ENCODE measurements around the gene EIF4G3.

The EIF4G3 gene

DNA sequence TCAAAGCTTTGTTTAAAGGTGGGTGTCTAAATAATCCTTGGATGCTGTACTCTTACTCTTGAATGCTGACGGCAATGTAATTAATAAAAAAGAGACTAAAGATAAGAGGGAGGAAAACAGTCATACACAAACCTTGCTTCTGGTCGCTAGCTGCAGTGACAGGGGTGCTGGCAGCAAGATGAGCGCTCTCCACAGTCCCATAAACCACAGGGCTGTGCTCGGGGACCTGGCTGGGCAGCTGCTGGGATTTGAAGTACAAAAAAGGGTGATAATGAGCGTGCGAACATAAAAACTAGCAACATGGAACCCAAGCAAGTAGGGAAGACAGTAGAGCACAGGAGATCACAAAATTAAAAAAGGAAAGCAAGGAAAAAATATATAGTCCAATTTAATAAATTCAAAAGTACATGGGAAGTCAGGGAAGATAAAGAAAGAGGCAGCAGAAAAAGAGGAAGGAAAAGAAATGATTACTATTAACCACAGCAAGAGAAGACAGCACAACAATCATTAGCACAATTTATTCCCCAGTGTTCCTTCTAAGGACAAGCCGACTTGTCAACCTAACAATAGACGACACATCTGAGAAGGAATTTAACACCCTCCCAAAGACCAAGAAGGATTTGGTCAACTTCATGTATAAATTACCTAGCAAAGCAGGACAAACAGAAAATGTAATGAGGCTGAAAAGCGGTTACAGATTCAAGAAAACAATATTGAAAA is 226.7 kb downstream of the EIF4G3 start:
- peaks cover 8% of the 10 kb centered on the region; the same call in 1 of the 2 replicates for H3K4me1 ChIP-seq (ENCODE audit: insufficient read depth, low read length)
- peaks cover 4% of the 10 kb centered on the region; the same call in 1 of the 2 replicates for H3K36me3 ChIP-seq (ENCODE audit: insufficient read depth, low read depth, low read length)
- H3K27ac ChIP-seq (ENCODE audit: low read length) = no peak overlapping the region
- no peak overlapping the region for H3K4me3 ChIP-seq (ENCODE audit: low read length)
- no peaks in the 10 kb centered on the region for H3K9me3 ChIP-seq (ENCODE audit: insufficient read depth, low read depth, low read length)
- H3K27me3 ChIP-seq (ENCODE audit: insufficient read depth, low read length) = no peaks in the 10 kb centered on the region
- no peak overlapping the region for H3K9ac ChIP-seq (ENCODE audit: low read depth, low read length)

DNA sequence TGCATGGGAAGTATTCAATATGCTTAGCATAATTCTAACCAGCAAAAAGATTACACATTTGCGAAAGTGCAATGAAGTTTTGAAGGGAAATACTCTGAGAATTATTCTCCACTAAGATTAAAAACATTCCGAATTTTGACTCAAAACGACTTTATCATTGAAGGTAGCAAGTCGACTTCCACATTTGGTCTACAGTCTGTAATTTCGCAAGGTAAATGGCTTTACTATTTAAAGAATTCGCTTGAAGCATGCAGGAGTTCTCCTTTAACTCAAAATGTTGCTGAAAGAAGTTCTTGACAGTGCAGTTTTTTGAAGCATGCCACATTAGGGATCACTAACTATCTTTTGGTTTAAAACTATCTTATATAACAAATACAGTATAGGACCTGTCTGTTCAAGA is 228.6 kb downstream of the EIF4G3 start:
- Histone ChIP-seq H3K27me3 (ENCODE audit: insufficient read depth, low read length) (no peaks in the 10 kb centered on the region), H3K4me1 (ENCODE audit: insufficient read depth, low read length) (peaks cover 8% of the 10 kb centered on the region; the same call in 1 of the 2 replicates), H3K4me3 (ENCODE audit: low read length) (no peak overlapping the region)

DNA sequence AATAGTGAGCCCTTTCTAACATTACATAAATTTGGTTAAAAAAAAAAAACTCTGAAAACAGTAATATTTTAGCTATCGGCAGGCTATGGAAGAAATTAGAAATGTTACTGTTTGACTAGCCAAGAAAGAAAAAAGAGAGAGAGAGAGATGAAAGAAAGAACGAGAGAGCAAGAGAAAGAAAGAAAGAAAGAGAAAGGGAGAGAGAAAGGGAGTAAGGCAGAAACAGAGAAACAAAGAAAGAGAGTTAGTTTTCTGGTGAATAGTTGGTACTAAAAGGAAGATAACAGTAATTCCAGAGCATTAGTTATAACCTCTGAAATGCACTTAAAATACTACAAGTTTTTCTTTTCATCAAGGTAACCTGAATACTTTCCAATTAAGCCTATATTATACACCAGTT is 229.3 kb downstream of the EIF4G3 start:
- Histone ChIP-seq H3K27me3 (ENCODE audit: insufficient read depth, low read length) (no peaks in the 10 kb centered on the region), H3K27ac (ENCODE audit: low read length) (no peak overlapping the region), H3K4me3 (ENCODE audit: low read length) (no peak overlapping the region), H3K4me1 (ENCODE audit: insufficient read depth, low read length) (peaks cover 8% of the 10 kb centered on the region; the same call in 1 of the 2 replicates), H3K9ac (ENCODE audit: low read depth, low read length) (no peak overlapping the region), H3K36me3 (ENCODE audit: insufficient read depth, low read depth, low read length) (peaks cover 5% of the 10 kb centered on the region; the same call in 1 of the 2 replicates), H3K9me3 (ENCODE audit: insufficient read depth, low read depth, low read length) (no peaks in the 10 kb centered on the region)

More for the DNA sequence above, 228.6 kb downstream of the EIF4G3 start:
- H3K27ac ChIP-seq (ENCODE audit: low read length) = no peak overlapping the region
- H3K9me3 ChIP-seq (ENCODE audit: insufficient read depth, low read depth, low read length) = no peaks in the 10 kb centered on the region
- no peak overlapping the region for H3K9ac ChIP-seq (ENCODE audit: low read depth, low read length)
- H3K36me3 ChIP-seq (ENCODE audit: insufficient read depth, low read depth, low read length) = peaks cover 4% of the 10 kb centered on the region; the same call in 1 of the 2 replicates

DNA sequence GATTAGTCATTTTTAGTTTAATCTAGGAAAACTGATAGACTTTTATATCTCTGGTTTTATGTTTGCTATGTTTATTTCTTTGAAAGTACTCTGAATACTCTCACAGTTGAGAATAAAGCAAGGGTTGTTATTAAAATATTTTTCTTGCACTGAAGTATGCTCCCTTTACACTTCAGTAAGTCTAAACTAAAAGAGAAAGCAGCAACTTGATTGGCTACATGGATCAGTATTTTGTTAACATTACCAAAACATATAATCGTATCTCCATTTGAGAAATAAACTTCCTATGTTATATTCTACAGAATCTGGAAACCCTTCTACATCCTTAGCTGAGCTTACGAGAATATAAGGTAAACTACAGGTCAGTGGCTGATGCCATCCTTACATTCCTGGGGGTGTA is 240.1 kb downstream of the EIF4G3 start:
- H3K27ac ChIP-seq (ENCODE audit: low read length) = no peak overlapping the region
- no peak overlapping the region for H3K9ac ChIP-seq (ENCODE audit: low read depth, low read length)
- peaks cover 27% of the 10 kb centered on the region for H3K36me3 ChIP-seq (ENCODE audit: insufficient read depth, low read depth, low read length)
- no peak overlapping the region for H3K4me3 ChIP-seq (ENCODE audit: low read length)
- no peaks in the 10 kb centered on the region for H3K27me3 ChIP-seq (ENCODE audit: insufficient read depth, low read length)
- no peaks in the 10 kb centered on the region for H3K9me3 ChIP-seq (ENCODE audit: insufficient read depth, low read depth, low read length)
- peaks cover 10% of the 10 kb centered on the region for H3K4me1 ChIP-seq (ENCODE audit: insufficient read depth, low read length)

DNA sequence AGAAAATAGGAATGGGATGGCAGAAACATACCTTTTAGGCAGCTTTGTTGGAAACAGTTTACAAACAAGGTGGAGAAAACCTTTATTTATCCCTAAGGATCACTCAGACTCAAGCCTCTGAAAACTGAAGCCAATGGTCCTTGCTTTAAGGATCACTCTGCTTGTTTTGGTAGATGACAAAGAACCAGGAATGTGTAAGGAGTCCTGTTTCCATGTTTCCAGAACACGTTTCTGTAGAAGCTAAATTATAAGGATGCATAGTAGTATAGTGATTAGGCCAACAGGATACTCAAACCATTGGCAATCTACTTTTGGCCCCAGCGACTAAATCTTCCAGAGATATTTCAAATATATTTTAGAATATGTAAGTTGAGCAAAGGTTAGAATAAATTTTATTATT is 240.5 kb downstream of the EIF4G3 start:
- peaks cover 23% of the 10 kb centered on the region for H3K36me3 ChIP-seq (ENCODE audit: insufficient read depth, low read depth, low read length)
- H3K4me3 ChIP-seq (ENCODE audit: low read length) = no peak overlapping the region
- peaks cover 10% of the 10 kb centered on the region for H3K4me1 ChIP-seq (ENCODE audit: insufficient read depth, low read length)
- no peak overlapping the region for H3K27ac ChIP-seq (ENCODE audit: low read length)
- H3K9me3 ChIP-seq (ENCODE audit: insufficient read depth, low read depth, low read length) = no peaks in the 10 kb centered on the region
- H3K27me3 ChIP-seq (ENCODE audit: insufficient read depth, low read length) = no peaks in the 10 kb centered on the region
- no peak overlapping the region for H3K9ac ChIP-seq (ENCODE audit: low read depth, low read length)

DNA sequence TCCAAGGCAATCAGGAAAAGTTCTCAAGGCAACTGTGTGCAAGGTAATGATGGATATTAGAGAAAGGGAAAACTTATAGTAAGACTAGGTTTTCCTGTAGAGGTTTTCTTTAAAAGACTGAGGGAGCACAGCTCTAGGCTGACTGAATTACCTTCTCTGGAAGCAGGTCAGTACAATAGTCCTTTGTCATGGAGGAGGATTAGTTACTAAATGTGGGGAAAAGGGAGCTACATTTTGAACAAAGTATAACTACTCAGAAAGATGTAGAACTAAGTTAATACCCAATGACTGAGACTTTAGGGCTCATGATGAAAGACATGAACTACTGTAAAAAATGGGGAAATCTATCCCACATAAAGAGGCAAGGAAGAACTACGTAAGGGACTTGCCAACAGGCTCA is 241.0 kb downstream of the EIF4G3 start:
- peaks cover 10% of the 10 kb centered on the region for H3K4me1 ChIP-seq (ENCODE audit: insufficient read depth, low read length)
- no peak overlapping the region for H3K4me3 ChIP-seq (ENCODE audit: low read length)
- no peak overlapping the region for H3K27ac ChIP-seq (ENCODE audit: low read length)
- H3K9me3 ChIP-seq (ENCODE audit: insufficient read depth, low read depth, low read length) = no peaks in the 10 kb centered on the region
- peaks cover 18% of the 10 kb centered on the region; the same call in 1 of the 2 replicates for H3K36me3 ChIP-seq (ENCODE audit: insufficient read depth, low read depth, low read length)
- no peaks in the 10 kb centered on the region for H3K27me3 ChIP-seq (ENCODE audit: insufficient read depth, low read length)
- H3K9ac ChIP-seq (ENCODE audit: low read depth, low read length) = no peak overlapping the region

DNA sequence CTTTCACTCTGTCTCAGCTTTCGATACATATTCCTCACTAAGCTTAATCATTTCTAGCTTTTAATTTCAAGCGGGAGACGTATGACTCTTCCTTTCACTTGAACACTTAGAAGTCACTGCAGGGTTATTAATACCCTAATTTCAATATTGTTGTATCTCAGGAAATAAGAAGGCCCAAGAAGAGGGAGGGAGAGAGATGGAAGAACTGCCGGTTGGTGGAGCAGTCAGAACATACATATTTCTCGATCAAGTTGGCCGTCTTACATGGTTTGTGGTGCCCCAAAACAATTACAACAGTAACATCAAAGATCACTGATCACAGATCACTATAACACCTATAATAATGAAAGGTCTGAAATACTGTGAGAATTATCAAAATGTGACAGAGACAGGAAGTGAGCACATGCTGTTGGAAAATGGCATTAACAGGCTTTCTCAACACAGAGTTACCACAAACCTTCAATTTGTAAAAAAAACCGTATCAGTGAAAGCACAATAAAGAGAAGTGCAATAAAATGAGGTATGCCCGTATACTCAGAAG is 244.2 kb downstream of the EIF4G3 start:
- no peak overlapping the region for H3K9ac ChIP-seq (ENCODE audit: low read depth, low read length)
- H3K4me1 ChIP-seq (ENCODE audit: insufficient read depth, low read length) = peaks cover 10% of the 10 kb centered on the region
- peaks cover 11% of the 10 kb centered on the region for H3K36me3 ChIP-seq (ENCODE audit: insufficient read depth, low read depth, low read length)
- no peaks in the 10 kb centered on the region for H3K27me3 ChIP-seq (ENCODE audit: insufficient read depth, low read length)
- no peaks in the 10 kb centered on the region for H3K9me3 ChIP-seq (ENCODE audit: insufficient read depth, low read depth, low read length)
- H3K27ac ChIP-seq (ENCODE audit: low read length) = no peak overlapping the region
- no peak overlapping the region for H3K4me3 ChIP-seq (ENCODE audit: low read length)

DNA sequence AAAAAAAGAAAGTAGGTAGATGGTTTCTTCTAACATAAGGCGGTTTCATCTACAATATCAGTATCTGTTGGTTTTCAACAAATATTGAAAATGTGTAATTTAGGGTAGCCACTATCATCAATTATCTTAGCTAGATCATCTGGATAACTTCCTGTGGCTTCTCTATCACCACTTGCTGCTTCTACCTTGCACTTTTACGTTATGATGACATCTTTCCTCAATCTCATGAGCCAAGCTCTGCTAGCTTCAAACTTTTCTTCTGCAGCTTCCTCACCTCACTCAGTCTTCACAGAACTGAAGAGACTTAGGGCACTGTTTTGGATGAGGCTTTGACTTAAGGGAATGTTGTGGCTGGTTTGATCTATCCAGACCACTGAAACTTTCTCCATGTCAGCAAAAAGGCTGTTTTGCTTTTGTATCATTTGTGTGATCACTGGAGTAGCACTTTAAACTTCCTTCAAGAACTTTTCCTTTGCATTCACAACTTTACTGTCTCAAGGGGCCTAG is 244.7 kb downstream of the EIF4G3 start:
- peaks cover 11% of the 10 kb centered on the region for H3K36me3 ChIP-seq (ENCODE audit: insufficient read depth, low read depth, low read length)
- H3K9me3 ChIP-seq (ENCODE audit: insufficient read depth, low read depth, low read length) = no peaks in the 10 kb centered on the region
- no peak overlapping the region for H3K27ac ChIP-seq (ENCODE audit: low read length)
- no peak overlapping the region for H3K9ac ChIP-seq (ENCODE audit: low read depth, low read length)
- peaks cover 10% of the 10 kb centered on the region for H3K4me1 ChIP-seq (ENCODE audit: insufficient read depth, low read length)
- H3K4me3 ChIP-seq (ENCODE audit: low read length) = no peak overlapping the region
- no peaks in the 10 kb centered on the region for H3K27me3 ChIP-seq (ENCODE audit: insufficient read depth, low read length)

DNA sequence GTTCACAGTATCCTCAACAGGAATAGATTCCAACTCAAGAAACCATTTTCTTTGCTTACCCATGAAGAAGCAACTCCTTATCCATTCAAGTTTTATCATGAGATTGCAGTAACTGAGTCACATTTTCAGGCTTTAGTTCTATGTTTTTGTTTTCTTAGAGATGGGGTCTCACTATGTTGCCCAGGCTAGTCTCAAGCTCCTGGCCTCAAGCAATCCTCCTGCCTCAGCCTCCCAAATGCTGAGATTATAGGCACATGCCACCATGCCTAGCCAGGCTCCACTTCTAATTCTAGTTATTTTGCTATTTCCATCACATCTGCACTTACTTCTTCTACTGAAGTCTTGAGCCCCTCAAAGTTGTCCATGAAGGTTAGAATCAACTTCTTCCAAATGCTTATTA is 246.3 kb downstream of the EIF4G3 start:
- no peaks in the 10 kb centered on the region for H3K27me3 ChIP-seq (ENCODE audit: insufficient read depth, low read length)
- no peaks in the 10 kb centered on the region for H3K9me3 ChIP-seq (ENCODE audit: insufficient read depth, low read depth, low read length)
- H3K9ac ChIP-seq (ENCODE audit: low read depth, low read length) = no peak overlapping the region
- no peak overlapping the region for H3K27ac ChIP-seq (ENCODE audit: low read length)
- H3K4me1 ChIP-seq (ENCODE audit: insufficient read depth, low read length) = peaks cover under 1% of the 10 kb centered on the region; the same call in 1 of the 2 replicates
- no peak overlapping the region for H3K4me3 ChIP-seq (ENCODE audit: low read length)
- H3K36me3 ChIP-seq (ENCODE audit: insufficient read depth, low read depth, low read length) = peaks cover 11% of the 10 kb centered on the region

DNA sequence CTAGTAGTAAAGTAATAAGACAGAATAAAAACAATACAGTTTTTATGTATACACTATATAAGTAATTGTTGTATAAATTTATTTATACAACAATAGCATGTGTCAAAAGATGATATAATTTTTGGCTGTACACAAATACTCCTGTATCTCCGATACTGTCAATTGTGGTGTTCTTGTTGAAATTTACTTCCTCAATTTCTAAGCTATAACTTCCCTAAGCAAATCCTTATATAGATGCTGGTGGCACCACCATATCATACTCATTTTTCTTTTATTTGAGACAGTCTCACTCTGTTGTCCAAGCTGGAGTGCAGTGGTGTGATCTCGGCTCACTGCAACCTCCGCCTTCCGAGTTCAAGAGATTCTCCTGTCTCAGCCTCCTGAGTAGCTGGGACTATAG is 248.6 kb downstream of the EIF4G3 start:
- no peak overlapping the region for H3K9ac ChIP-seq (ENCODE audit: low read depth, low read length)
- H3K27ac ChIP-seq (ENCODE audit: low read length) = no peak overlapping the region
- H3K36me3 ChIP-seq (ENCODE audit: insufficient read depth, low read depth, low read length) = peaks cover 7% of the 10 kb centered on the region; the same call in 1 of the 2 replicates
- H3K4me1 ChIP-seq (ENCODE audit: insufficient read depth, low read length) = no peaks in the 10 kb centered on the region
- no peaks in the 10 kb centered on the region for H3K9me3 ChIP-seq (ENCODE audit: insufficient read depth, low read depth, low read length)
- no peaks in the 10 kb centered on the region for H3K27me3 ChIP-seq (ENCODE audit: insufficient read depth, low read length)
- no peak overlapping the region for H3K4me3 ChIP-seq (ENCODE audit: low read length)

DNA sequence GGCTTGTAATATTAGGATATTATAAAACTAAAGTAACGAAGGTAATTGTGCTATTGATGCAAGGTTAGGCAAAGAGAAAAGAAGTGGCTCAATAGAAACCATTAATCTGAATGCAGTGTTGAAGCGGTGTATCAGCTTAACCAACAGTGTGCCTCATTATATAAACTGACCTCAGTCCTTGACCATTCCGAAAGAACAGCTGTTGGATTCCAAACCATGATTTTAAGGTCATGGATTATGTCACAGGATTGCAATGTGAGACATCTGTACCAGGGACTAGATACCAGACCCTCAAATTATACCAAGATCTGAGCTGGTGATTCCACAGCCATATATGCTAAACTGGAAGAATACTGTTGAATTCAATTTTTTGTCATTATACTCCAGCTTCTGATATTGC is 255.4 kb downstream of the EIF4G3 start:
- Histone ChIP-seq H3K27ac (ENCODE audit: low read length) (no peak overlapping the region), H3K27me3 (ENCODE audit: insufficient read depth, low read length) (no peaks in the 10 kb centered on the region), H3K36me3 (ENCODE audit: insufficient read depth, low read depth, low read length) (peaks cover 5% of the 10 kb centered on the region; the same call in 1 of the 2 replicates), H3K9me3 (ENCODE audit: insufficient read depth, low read depth, low read length) (no peaks in the 10 kb centered on the region), H3K9ac (ENCODE audit: low read depth, low read length) (no peak overlapping the region), H3K4me3 (ENCODE audit: low read length) (no peak overlapping the region), H3K4me1 (ENCODE audit: insufficient read depth, low read length) (no peaks in the 10 kb centered on the region)

DNA sequence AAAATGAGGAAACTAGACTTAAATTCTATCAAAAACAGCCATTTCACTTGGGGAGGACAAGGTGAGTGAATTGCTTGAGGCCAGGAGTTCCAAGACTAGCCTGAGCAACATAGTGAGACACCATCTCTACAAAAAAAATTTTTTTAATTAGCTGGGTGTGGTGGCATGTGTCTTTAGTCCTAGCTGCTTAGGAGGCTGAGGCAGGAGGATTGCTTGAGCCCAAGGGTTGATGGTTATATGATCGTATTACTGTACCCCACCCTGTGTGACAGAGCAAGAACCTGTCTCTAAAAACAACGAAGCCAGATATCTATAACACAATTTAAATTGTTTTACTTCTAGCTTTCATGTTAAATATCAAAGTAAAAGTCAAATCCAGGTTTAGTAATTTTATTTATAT is 263.5 kb downstream of the EIF4G3 start:
- Histone ChIP-seq H3K9ac (ENCODE audit: low read depth, low read length) (no peak overlapping the region), H3K4me3 (ENCODE audit: low read length) (no peak overlapping the region), H3K36me3 (ENCODE audit: insufficient read depth, low read depth, low read length) (0 out of 2 replicates have a peak, but pooled peaks cover 4% of the 10 kb centered on the region), H3K4me1 (ENCODE audit: insufficient read depth, low read length) (peaks cover 4% of the 10 kb centered on the region; the same call in 1 of the 2 replicates), H3K9me3 (ENCODE audit: insufficient read depth, low read depth, low read length) (no peaks in the 10 kb centered on the region), H3K27me3 (ENCODE audit: insufficient read depth, low read length) (no peaks in the 10 kb centered on the region), H3K27ac (ENCODE audit: low read length) (no peak overlapping the region)

Data from iPS-20b (cell line).